Tongue (tissue), 2 donors: ENCODE measurements around the gene TP53I13. TPM values are rescaled to one million over a fixed set of nuclear protein-coding genes. Genes with fewer than 3 reads are reported as not detected.

Experiments used
- DNase-seq: peaks from one replicate; pipeline ENCODE4 v3.0.0-alpha.2; 2015
- total RNA-seq: library from RNA; depleted of rRNA; stranded (reverse); fragments of >200 nt; gene quantifications from one replicate; pipeline ENCODE4 v1.2.3, GENCODE V29; 2014

Gene TP53I13
- total RNA-seq, 1 donor from 2014 or later: 54.5 TPM

DNA sequence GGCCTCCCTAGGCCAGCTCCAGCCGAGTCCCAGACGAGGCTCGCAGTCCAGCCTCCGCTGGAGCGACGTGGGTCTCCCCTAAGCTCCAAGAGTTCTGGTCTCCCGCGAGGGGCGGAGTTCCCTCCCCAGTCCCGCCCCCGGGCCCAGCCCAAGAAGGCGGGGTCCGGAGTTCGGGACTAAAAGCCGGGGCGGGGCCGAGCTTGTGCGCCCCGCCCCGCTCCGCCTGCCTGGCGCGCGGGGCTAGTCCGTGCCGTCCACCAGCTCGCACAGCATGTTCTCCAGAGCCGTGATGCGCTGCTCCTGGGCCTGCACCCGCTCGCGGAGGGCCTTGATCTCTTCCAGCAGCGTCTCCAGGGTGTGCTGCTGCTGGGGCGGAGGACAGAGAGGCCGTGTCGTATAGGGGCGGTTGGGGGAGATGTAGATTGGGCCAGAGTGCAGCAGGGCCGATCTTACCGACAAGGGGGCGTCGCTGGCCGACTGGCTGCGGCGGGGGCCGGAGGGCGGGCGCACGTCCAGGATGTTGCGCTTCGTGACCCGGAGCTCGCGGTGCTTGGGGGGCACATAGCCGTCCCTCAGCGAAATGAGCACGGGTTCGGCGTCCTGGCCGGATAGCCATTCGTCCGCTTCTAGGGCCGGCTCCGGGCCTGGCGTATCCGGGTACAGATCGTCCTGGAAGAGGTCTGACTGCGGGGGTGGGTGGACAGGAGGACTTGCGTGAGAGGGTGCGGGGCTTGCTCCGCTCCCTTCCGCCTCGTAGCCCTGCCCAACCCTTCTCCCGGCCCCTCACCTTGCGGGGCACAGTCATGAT lies 47.2 kb downstream of the TP53I13 start:
- peak; percentile 93 for DNase-seq

- no peak for DNase-seq
These were observed 48.0 kb downstream of the TP53I13 start for GRCh38 chr17:29616300-29617048.

DNA sequence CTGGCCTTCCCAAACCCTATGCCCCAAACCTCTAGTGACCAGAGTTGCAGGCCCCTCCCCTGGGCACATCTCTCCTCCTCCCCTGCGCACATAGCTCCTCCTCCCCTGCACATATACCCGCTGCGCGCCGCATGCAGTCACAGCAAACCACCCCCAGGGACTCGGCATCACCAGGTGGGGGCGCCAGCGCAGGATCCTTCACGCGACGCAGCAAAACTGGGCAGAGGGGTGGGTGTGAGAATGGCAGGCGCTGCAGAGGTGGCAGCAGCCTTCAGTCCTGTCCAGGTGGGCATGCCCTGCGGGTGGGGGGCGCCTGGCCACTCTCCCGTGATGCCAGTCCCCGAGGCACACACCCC lies 48.6 kb downstream of the TP53I13 start:
- peak; percentile 78 for DNase-seq

GRCh38 chr17:29617481-29618271 lies 49.2 kb downstream of the TP53I13 start:
- DNase-seq: no peak

- no peak for DNase-seq
These were observed 50.0 kb downstream of the TP53I13 start for GRCh38 chr17:29618272-29619065.

GRCh38 chr17:29619251-29619650 lies 50.8 kb downstream of the TP53I13 start:
- DNase-seq: peak; percentile 75

DNA sequence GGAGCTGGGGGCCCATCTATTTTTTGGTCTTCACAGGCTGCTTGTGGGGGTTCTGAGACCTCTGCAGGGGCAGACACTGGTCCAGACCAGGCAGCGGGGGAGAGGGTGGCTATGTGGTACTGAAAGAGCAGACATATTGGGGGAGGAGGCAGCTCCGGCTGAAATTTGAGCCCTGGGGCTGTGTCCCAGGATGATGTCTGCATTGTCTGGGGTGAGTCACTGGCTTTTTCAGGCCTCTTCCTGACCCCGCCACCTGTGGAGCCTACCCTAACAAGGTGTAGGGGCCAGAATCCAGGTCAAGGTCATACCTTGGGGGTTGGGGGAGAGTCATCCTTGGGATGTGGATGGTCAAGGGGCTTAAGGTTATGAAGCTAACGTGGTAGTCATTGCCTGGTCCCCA lies 51.8 kb downstream of the TP53I13 start:
- DNase-seq: no peak

- no peak for DNase-seq
These were observed 52.4 kb downstream of the TP53I13 start for GRCh38 chr17:29620779-29621500.

DNA sequence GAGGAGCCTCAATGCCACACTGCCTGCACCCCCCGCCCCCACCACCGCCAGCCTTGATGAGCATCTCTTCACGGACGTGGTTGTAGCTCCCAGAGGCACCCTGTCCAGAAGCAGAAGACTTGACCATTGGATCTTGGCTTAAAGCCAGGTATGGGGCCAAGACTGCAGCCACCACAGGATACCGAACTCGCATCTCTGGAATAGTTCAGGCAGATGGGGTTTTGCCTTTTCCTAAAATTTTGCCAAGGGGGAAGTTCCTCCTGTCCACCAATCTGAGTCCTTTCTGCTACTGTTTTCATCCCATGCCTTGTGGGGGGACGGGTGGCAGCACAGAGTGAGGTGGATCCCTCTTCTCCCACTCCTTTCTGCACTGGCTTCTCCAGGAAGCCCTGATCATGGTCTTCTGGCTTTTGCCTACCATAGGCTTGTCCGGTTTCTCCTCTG lies 53.3 kb downstream of the TP53I13 start:
- no peak for DNase-seq

Other genes starting within 250 kb of the TP53I13 start
- 63.6 TPM for gene TAOK1, start 178.3 kb upstream of the TP53I13 start, total RNA-seq
- 4.5 TPM for gene ABHD15, start 1.7 kb upstream of the TP53I13 start, total RNA-seq
- gene GIT1, start 20.9 kb downstream of the TP53I13 start, total RNA-seq: 19.3 TPM
- gene ANKRD13B, start 24.4 kb downstream of the TP53I13 start, total RNA-seq: 13.8 TPM
- gene CORO6, start 54.2 kb downstream of the TP53I13 start, total RNA-seq: 62.7 TPM